SK-N-SH (cell line): ENCODE data around the gene KRTAP5-4. TPM values are rescaled to one million over a fixed set of nuclear protein-coding genes. Genes with fewer than 3 reads are reported as not detected.
"Not testable (repeated sequence)": the region's sequence is repeated elsewhere in the genome, so short reads cannot be mapped to it uniquely, and the experiment has no call there.

Source experiments
- CTCF ChIA-PET: fragments of 300-600, 350-600 bp; formaldehyde crosslinking; extraction: SDS; loops from one replicate; lab custom pipeline; 2021; lab: Yijun Ruan, JAX
- POLR2A ChIA-PET: fragments of 350-600 bp; sonication (Branson Sonifier 250); formaldehyde crosslinking; extraction: SDS; loops from one replicate; lab custom pipeline; 2020; ENCODE audit warnings: antibody characterized with exemption, inconsistent platforms; lab: Yijun Ruan, JAX
- DNase-seq: peaks from one replicate; pipeline ENCODE4 v3.0.0; 2012
- H2AFZ ChIP-seq: fragments of 200-600 bp; sonication (generic); 2 replicates; pipeline ENCODE4 v1.8.1; 2016; ENCODE audit warnings: antibody characterized with exemption, mild to moderate bottlenecking, low read depth
- H3F3A ChIP-seq: fragments of 200-600 bp; sonication (generic); replicated peaks from 2 replicates; pipeline ENCODE3; 2016; ENCODE audit warnings: antibody characterized with exemption, mild to moderate bottlenecking; ENCODE audit not compliant: insufficient read depth
- H3K27ac ChIP-seq, 2 experiments: fragments of 200-500 bp in 1 of 2; fragments of 200-600 bp in 1 of 2; sonication (Bioruptor generic) in 1 of 2; sonication (generic), shearing (Covaris generic) in 1 of 2; 2 replicates each; pipeline versions ENCODE4 v1.5.1 to v1.6.1; 2014 to 2016; ENCODE audit warnings: low read depth in 2 of 2, inconsistent platforms in 1 of 2, low read length in 1 of 2, mild to moderate bottlenecking in 1 of 2, mixed read lengths in 1 of 2
- H3K27me3 ChIP-seq: fragments of 200-600 bp; sonication (generic), shearing (Covaris generic); 2 replicates; pipeline ENCODE4 v1.6.1; 2016; ENCODE audit warnings: mixed run types; ENCODE audit not compliant: insufficient read depth
- H3K36me3 ChIP-seq, 2 experiments: fragments of 200-500 bp in 1 of 2; fragments of 200-600 bp in 1 of 2; sonication (Bioruptor generic) in 1 of 2; sonication (generic) in 1 of 2; replicated peaks in 1 of 2; 2 replicates each; pipeline versions ENCODE3 to v1.5.1; 2014 to 2016; ENCODE audit warnings: low read length in 1 of 2, mild to moderate bottlenecking in 1 of 2; ENCODE audit not compliant: insufficient read depth in 2 of 2, control insufficient read depth in 1 of 2
- H3K4me1 ChIP-seq, 2 experiments: fragments of 200-500 bp in 1 of 2; fragments of 200-600 bp in 1 of 2; sonication (Bioruptor generic) in 1 of 2; sonication (generic), shearing (Covaris generic) in 1 of 2; 2 replicates each; pipeline versions ENCODE4 v1.5.1 to v1.6.1; 2014 to 2016; ENCODE audit warnings: low read depth in 1 of 2, low read length in 1 of 2, mixed run types in 1 of 2; ENCODE audit not compliant: insufficient read depth in 2 of 2, control insufficient read depth in 1 of 2
- H3K4me2 ChIP-seq: fragments of 200-600 bp; sonication (generic), shearing (Covaris generic); 2 replicates; pipeline ENCODE4 v1.6.1; 2017; ENCODE audit warnings: mixed run types
- H3K4me3 ChIP-seq, 2 experiments: fragments of 200-500 bp in 1 of 2; fragments of 200-600 bp in 1 of 2; sonication (Bioruptor generic) in 1 of 2; sonication (generic), shearing (Covaris generic) in 1 of 2; 2 replicates each; pipeline versions ENCODE4 v1.5.1 to v1.8.1; 2014 to 2016; ENCODE audit warnings: low read depth in 2 of 2, inconsistent platforms in 1 of 2, low read length in 1 of 2, mild to moderate bottlenecking in 1 of 2, mixed read lengths in 1 of 2, moderate library complexity in 1 of 2
- H3K79me2 ChIP-seq: fragments of 200-600 bp; sonication (generic); 2 replicates; pipeline ENCODE4 v1.8.1; 2017; ENCODE audit warnings: mild to moderate bottlenecking; ENCODE audit not compliant: insufficient read depth
- H3K9ac ChIP-seq: fragments of 200-600 bp; sonication (generic); 2 replicates; pipeline ENCODE4 v1.6.1; 2017; ENCODE audit warnings: mixed run types
- H3K9me2 ChIP-seq: fragments of 200-600 bp; sonication (generic); 2 replicates; pipeline ENCODE4 v1.6.1; 2017; ENCODE audit warnings: mixed run types
- H3K9me3 ChIP-seq: fragments of 200-600 bp; sonication (generic); 2 replicates; pipeline ENCODE4 v1.6.1; 2017; ENCODE audit warnings: mixed run types, mild to moderate bottlenecking, moderate library complexity
- H4K20me1 ChIP-seq: fragments of 200-600 bp; sonication (generic); 2 replicates; pipeline ENCODE4 v1.6.1; 2017; ENCODE audit warnings: mild to moderate bottlenecking, mixed run types; ENCODE audit not compliant: insufficient read depth
- EP300 ChIP-seq, 2 experiments: IDR thresholded peaks; 2 replicates each; pipeline versions ENCODE4 v1.4.0 to v1.6.1; 2012; ENCODE audit warnings: borderline replicate concordance in 1 of 2, low read depth in 1 of 2, low read length in 1 of 2
- FOXM1 ChIP-seq: IDR thresholded peaks from 2 replicates; pipeline ENCODE4 v1.4.0; 2012; ENCODE audit warnings: low read depth, mild to moderate bottlenecking
- MEF2A ChIP-seq: IDR thresholded peaks from 2 replicates; pipeline ENCODE4 v1.4.0; 2012; ENCODE audit warnings: low read depth, borderline replicate concordance
- RCOR1 ChIP-seq: fragments of 150-350 bp; IDR thresholded peaks from 2 replicates; pipeline ENCODE4 v1.6.1; 2017; ENCODE audit warnings: antibody characterized with exemption, low read length
- RXRA ChIP-seq: IDR thresholded peaks from 2 replicates; pipeline ENCODE4 v1.4.0; 2012; ENCODE audit warnings: low read depth, mild to moderate bottlenecking, borderline replicate concordance
- TEAD4 ChIP-seq: IDR thresholded peaks from 2 replicates; pipeline ENCODE4 v1.4.0; 2012; ENCODE audit warnings: mild to moderate bottlenecking, borderline replicate concordance; ENCODE audit not compliant: insufficient read depth
- WGBS: methylation state at CpG from one replicate; pipeline ENCODE4 v1.1.6; 2017; ENCODE audit warnings: low lambda C conversion rate; 5-methylcytosine and 5-hydroxymethylcytosine counted together
- polyA plus RNA-seq, 3 experiments: library from polyadenylated mRNA; depleted of rRNA; stranded (reverse); fragments of >200 nt; gene quantifications; 2 replicates each; pipeline ENCODE4 v1.2.3, GENCODE V29; 2012
- TF ChIP-seq, protein P1 (sequence below): IDR thresholded peaks from 2 replicates; pipeline ENCODE4 v1.6.1; 2012; ENCODE audit warnings: mild to moderate bottlenecking, low read depth, low read length, moderate library complexity
- TF ChIP-seq, protein P2 (sequence below): IDR thresholded peaks from 2 replicates; pipeline ENCODE4; 2012
- TF ChIP-seq, protein P3 (sequence below): fragments of 150-350 bp; IDR thresholded peaks from 2 replicates; pipeline ENCODE4 v1.6.1; 2017; ENCODE audit warnings: antibody characterized with exemption, low read length, low read depth, borderline replicate concordance
- TF ChIP-seq, protein P4 (sequence below): fragments of 200-600 bp; sonication (generic); IDR thresholded peaks from 2 replicates; pipeline ENCODE4 v1.6.1; 2017; ENCODE audit warnings: antibody characterized with exemption, mild to moderate bottlenecking, moderate library complexity

The KRTAP5-4 gene
- polyA plus RNA-seq, 1 of the 3 experiments (the other 2 are of a cell fraction) = not detected

DNA sequence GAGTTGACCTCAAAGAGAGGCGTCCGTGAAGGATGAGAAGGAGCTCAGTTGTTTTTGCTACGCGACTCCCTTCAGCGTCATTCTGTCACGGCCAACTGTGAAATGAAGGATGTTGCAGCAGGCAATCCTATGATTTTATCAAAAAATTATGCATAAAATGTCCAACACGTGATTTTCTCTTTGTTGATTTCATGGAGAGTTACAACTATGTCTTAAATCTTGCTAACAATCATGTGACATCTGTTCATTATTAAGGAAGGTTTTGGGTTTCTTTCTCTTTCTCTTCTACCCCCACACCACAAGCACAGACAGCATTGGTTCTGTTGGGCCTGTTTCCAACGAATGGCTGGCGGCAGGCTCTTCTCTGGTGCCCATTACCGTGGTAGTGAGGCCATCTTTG is 3.7 kb downstream of the KRTAP5-4 start (continued):
- TF ChIP-seq, protein P1, sequence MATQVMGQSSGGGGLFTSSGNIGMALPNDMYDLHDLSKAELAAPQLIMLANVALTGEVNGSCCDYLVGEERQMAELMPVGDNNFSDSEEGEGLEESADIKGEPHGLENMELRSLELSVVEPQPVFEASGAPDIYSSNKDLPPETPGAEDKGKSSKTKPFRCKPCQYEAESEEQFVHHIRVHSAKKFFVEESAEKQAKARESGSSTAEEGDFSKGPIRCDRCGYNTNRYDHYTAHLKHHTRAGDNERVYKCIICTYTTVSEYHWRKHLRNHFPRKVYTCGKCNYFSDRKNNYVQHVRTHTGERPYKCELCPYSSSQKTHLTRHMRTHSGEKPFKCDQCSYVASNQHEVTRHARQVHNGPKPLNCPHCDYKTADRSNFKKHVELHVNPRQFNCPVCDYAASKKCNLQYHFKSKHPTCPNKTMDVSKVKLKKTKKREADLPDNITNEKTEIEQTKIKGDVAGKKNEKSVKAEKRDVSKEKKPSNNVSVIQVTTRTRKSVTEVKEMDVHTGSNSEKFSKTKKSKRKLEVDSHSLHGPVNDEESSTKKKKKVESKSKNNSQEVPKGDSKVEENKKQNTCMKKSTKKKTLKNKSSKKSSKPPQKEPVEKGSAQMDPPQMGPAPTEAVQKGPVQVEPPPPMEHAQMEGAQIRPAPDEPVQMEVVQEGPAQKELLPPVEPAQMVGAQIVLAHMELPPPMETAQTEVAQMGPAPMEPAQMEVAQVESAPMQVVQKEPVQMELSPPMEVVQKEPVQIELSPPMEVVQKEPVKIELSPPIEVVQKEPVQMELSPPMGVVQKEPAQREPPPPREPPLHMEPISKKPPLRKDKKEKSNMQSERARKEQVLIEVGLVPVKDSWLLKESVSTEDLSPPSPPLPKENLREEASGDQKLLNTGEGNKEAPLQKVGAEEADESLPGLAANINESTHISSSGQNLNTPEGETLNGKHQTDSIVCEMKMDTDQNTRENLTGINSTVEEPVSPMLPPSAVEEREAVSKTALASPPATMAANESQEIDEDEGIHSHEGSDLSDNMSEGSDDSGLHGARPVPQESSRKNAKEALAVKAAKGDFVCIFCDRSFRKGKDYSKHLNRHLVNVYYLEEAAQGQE = no peak

DNA sequence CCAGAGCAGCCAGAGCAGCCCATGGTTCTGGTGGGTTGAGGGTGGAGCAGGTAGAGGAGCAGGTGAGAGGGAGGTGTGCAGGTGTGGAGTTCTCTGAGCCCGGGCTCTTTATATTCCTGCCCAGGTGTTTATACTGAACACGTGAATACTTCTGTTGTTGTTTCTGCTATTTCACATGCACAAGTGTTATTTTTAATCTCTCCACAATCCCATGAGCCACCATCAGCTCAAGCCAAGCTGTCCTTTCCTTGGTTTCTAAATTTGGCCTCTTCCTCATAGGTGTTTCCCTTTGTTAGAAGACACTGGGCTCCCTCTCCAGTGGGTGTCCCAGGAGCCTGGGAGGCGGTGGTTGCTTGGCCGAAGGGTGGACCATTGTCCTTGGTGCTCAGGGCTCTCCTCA is 13.6 kb downstream of the KRTAP5-4 start, which contains the start of gene KRTAP5-3:
TSS of gene KRTAP5-3 (minus strand) at position 101 of the 400 bp plus-strand sequence. CDS start at position 23, 78 bp downstream.
- WGBS = 60% methylated on average over 4 of the region's 4 CpGs
- Histone ChIP-seq H3F3A (no peaks in the 10 kb centered on the region), H3K4me3 (no peak within 1 kb of the TSS), H3K27ac (no peak within 1 kb of the TSS), H3K4me2 (no peak within 1 kb of the TSS), H3K9me2 (no peaks in the 10 kb centered on the region), H2AFZ (no peak within 1 kb of the TSS), H4K20me1 (no peaks in the 10 kb centered on the region), H3K79me2 (no peaks in the 10 kb centered on the region), H3K36me3 (no peaks in the 10 kb centered on the region), H3K4me1 (no peaks in the 10 kb centered on the region), H3K9me3 (no peaks in the 10 kb centered on the region), H3K9ac (no peak within 1 kb of the TSS), H3K27me3 (no peaks in the 10 kb centered on the region)
- TF ChIP-seq, protein P2, sequence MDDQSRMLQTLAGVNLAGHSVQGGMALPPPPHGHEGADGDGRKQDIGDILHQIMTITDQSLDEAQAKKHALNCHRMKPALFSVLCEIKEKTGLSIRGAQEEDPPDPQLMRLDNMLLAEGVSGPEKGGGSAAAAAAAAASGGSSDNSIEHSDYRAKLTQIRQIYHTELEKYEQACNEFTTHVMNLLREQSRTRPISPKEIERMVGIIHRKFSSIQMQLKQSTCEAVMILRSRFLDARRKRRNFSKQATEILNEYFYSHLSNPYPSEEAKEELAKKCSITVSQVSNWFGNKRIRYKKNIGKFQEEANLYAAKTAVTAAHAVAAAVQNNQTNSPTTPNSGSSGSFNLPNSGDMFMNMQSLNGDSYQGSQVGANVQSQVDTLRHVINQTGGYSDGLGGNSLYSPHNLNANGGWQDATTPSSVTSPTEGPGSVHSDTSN = no peak
- no peak for TF ChIP-seq TEAD4
- no peak for TF ChIP-seq RCOR1
- TF ChIP-seq MEF2A = no peak
- no peak for TF ChIP-seq EP300 (IDR thresholded peaks at IDR 0.05; ENCODE audit: borderline replicate concordance in 1 of 2, low read depth in 1 of 2, low read length in 1 of 2)
- TF ChIP-seq FOXM1 = no peak
- TF ChIP-seq, protein P3, sequence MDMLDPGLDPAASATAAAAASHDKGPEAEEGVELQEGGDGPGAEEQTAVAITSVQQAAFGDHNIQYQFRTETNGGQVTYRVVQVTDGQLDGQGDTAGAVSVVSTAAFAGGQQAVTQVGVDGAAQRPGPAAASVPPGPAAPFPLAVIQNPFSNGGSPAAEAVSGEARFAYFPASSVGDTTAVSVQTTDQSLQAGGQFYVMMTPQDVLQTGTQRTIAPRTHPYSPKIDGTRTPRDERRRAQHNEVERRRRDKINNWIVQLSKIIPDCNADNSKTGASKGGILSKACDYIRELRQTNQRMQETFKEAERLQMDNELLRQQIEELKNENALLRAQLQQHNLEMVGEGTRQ = no peak
- TF ChIP-seq, protein P4, sequence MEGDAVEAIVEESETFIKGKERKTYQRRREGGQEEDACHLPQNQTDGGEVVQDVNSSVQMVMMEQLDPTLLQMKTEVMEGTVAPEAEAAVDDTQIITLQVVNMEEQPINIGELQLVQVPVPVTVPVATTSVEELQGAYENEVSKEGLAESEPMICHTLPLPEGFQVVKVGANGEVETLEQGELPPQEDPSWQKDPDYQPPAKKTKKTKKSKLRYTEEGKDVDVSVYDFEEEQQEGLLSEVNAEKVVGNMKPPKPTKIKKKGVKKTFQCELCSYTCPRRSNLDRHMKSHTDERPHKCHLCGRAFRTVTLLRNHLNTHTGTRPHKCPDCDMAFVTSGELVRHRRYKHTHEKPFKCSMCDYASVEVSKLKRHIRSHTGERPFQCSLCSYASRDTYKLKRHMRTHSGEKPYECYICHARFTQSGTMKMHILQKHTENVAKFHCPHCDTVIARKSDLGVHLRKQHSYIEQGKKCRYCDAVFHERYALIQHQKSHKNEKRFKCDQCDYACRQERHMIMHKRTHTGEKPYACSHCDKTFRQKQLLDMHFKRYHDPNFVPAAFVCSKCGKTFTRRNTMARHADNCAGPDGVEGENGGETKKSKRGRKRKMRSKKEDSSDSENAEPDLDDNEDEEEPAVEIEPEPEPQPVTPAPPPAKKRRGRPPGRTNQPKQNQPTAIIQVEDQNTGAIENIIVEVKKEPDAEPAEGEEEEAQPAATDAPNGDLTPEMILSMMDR = no peak
- no peak for TF ChIP-seq RXRA
- POLR2A ChIA-PET = interaction anchor here (0.6 kb wide), 2 partner anchors 26 to 361 kb away, joined by 3 read pairs; no protein-coding TSS in a partner anchor
- CTCF ChIA-PET = interaction anchor here (0.8 to 1.1 kb wide), 6 partner anchors 13 to 61 kb away, joined by 3 to 5 read pairs (median 4); no protein-coding TSS in a partner anchor
- DNase-seq = no peak

DNA sequence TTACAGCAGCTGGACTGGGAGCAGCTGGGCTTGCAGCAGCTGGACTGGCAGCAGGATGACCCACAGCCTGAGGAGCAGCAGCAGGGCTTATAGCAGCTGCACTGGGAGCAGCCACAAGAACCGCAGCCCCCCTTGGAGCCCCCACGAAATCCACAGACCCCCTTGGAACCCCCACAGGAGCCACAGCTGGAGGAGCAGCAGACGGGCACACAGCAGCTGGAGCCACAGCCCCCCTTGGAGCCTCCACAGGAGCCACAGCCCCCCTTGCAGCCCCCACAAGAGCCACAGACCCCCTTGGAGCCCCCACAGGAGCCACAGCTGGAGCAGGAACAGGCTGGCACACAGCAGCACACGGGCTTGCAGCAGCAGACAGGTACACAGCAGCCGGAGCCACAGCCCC is 14.0 kb downstream of the KRTAP5-4 start:
- H4K20me1 ChIP-seq, H3K27ac ChIP-seq, H3K79me2 ChIP-seq, H3K4me2 ChIP-seq, H3K9me2 ChIP-seq, H3K27me3 ChIP-seq, H3K4me3 ChIP-seq, H2AFZ ChIP-seq, DNase-seq, H3K4me1 ChIP-seq, H3K9ac ChIP-seq, H3K9me3 ChIP-seq, H3F3A ChIP-seq, H3K36me3 ChIP-seq: not testable (repeated sequence)
- CTCF ChIA-PET = interaction anchor here (0.8 to 1.1 kb wide), 5 partner anchors 13 to 61 kb away, joined by 3 to 4 read pairs (median 4); no protein-coding TSS in a partner anchor
- POLR2A ChIA-PET = interaction anchor here (0.6 kb wide), 2 partner anchors 26 to 361 kb away, joined by 3 read pairs; no protein-coding TSS in a partner anchor
- WGBS = 48% methylated on average over 2 of the region's 5 CpGs

DNA sequence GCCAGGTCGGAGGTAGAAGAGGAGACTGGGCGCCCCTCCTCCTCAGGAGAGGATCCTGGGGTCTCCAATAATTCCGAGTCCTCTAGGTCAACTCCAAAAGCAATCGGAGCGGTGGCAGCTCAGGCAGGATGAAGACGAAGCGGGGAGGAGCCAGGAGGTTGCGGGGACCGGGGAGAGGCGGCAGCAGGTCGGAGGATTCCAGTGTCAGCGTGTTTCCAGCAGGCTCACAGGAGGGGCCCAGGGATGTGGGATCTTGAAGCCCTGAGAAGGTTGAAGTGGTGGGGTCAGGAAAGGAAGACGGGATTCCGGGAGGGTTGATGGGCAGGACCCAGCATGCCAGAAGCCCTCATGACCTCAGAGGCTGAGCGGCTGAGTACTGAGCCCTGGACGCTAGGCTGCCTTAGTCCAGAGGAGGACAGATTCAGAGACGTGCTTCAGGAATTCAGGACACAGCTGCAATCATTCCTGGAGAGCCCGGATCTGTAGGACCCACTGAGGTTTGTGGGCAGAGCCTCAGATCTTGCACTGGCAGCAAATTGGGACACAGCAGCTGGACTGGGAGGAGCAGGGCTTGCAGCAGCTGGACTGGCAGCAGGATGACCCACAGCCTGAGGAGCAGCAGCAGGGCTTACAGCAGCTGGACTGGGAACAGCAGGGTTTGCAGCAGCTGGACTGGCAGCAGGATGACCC is 14.6 kb downstream of the KRTAP5-4 start:
- H3K9me2 ChIP-seq, H3K4me1 ChIP-seq, POLR2A ChIA-PET, H3K36me3 ChIP-seq, H4K20me1 ChIP-seq, H3F3A ChIP-seq, H2AFZ ChIP-seq, H3K4me3 ChIP-seq, H3K9ac ChIP-seq, H3K27me3 ChIP-seq, H3K9me3 ChIP-seq, H3K79me2 ChIP-seq, DNase-seq, H3K27ac ChIP-seq, H3K4me2 ChIP-seq: not testable (repeated sequence)
- CTCF ChIA-PET = interaction anchor here (0.8 to 1.0 kb wide), 3 partner anchors 12 to 33 kb away, joined by 3 to 4 read pairs (median 3); no protein-coding TSS in a partner anchor
- 57% methylated on average over 16 of the region's 18 CpGs for WGBS
